Fibroblast of lung (primary cell): ENCODE measurements around the gene KRT7. TPM values are rescaled to one million over a fixed set of nuclear protein-coding genes. Genes with fewer than 3 reads are reported as not detected.

Experiments
- DNase-seq, 2 donors: peaks; one replicate each; pipeline versions ENCODE4 v3.0.0 to v3.0.0-alpha.2; 2010; ENCODE audit warnings: low read depth in 2 of 2
- H2AFZ ChIP-seq: 2 replicates; pipeline ENCODE4 v1.5.1; 2012; ENCODE audit warnings: low read length, control low read depth, inconsistent platforms
- H3K27ac ChIP-seq: 2 replicates; pipeline ENCODE4 v1.5.1; 2011; ENCODE audit warnings: low read length, control low read depth; ENCODE audit not compliant: insufficient read depth
- H3K27me3 ChIP-seq: 2 replicates; pipeline ENCODE4 v1.5.1; 2011; ENCODE audit warnings: mild to moderate bottlenecking, low read length; ENCODE audit not compliant: control insufficient read depth, insufficient read depth
- H3K36me3 ChIP-seq: 2 replicates; pipeline ENCODE4 v1.5.1; 2011; ENCODE audit warnings: low read length; ENCODE audit not compliant: control insufficient read depth, insufficient read depth
- H3K4me1 ChIP-seq: 2 replicates; pipeline ENCODE4 v1.5.1; 2011; ENCODE audit warnings: low read length; ENCODE audit not compliant: control insufficient read depth, insufficient read depth; ENCODE audit errors: extremely low read depth
- H3K4me2 ChIP-seq: 2 replicates; pipeline ENCODE4 v1.5.1; 2011; ENCODE audit warnings: low read length, control low read depth; ENCODE audit not compliant: insufficient read depth; ENCODE audit errors: extremely low read depth
- H3K4me3 ChIP-seq, 4 experiments: fragments of 200-600 bp in 1 of 4; sonication (generic) in 1 of 4; replicated peaks in 1 of 4; 2 replicates each; pipeline ENCODE4 v1.5.1; 2011 to 2016; ENCODE audit warnings: low read length in 4 of 4, low read depth in 3 of 4, mild to moderate bottlenecking in 3 of 4, control low read depth in 2 of 4, inconsistent platforms in 1 of 4, mixed read lengths in 1 of 4; ENCODE audit not compliant: insufficient read depth in 1 of 4; ENCODE audit errors: control extremely low read depth in 1 of 4
- H3K79me2 ChIP-seq: 2 replicates; pipeline ENCODE4 v1.5.1; 2012; ENCODE audit warnings: mild to moderate bottlenecking, low read length, inconsistent platforms; ENCODE audit not compliant: control insufficient read depth, insufficient read depth
- H3K9ac ChIP-seq: 2 replicates; pipeline ENCODE4 v1.5.1; 2011; ENCODE audit warnings: mild to moderate bottlenecking, low read length, control low read depth; ENCODE audit not compliant: insufficient read depth
- H3K9me3 ChIP-seq: 2 replicates; pipeline ENCODE4 v1.5.1; 2012; ENCODE audit warnings: low read depth, low read length; ENCODE audit not compliant: control insufficient read depth, insufficient read depth
- H4K20me1 ChIP-seq: 2 replicates; pipeline ENCODE4 v1.5.1; 2011; ENCODE audit warnings: low read length; ENCODE audit not compliant: control insufficient read depth, insufficient read depth; ENCODE audit errors: extremely low read depth
- EZH2 ChIP-seq: IDR thresholded peaks from 2 replicates; pipeline ENCODE4 v1.5.1; 2012; ENCODE audit warnings: low read length, control low read depth, mild to moderate bottlenecking; ENCODE audit errors: missing control alignments
- polyA minus RNA-seq: library from RNA; depleted of rRNA, polyadenylated mRNA; stranded (reverse); fragments of >200 nt; gene quantifications from 2 replicates; pipeline ENCODE4 v1.2.3, GENCODE V29; 2011; ENCODE audit warnings: low replicate concordance
- polyA plus RNA-seq, 2 donors: library from polyadenylated mRNA; depleted of rRNA in 1 of 2; stranded (reverse) in 1 of 2; unstranded in 1 of 2; fragments of >200 nt; gene quantifications; 2 replicates each; pipeline ENCODE4 v1.2.1, GENCODE V29; 2011 to 2012; ENCODE audit warnings: missing spikeins in 1 of 2
- total RNA-seq: library from RNA; depleted of rRNA; stranded (reverse); fragments of >200 nt; gene quantifications from 2 replicates; pipeline ENCODE4 v1.2.1, GENCODE V29; 2014
- TF ChIP-seq, protein P1 (sequence below), 2 donors: IDR thresholded peaks in 1 of 2; conservative IDR thresholded peaks in 1 of 2; 1 replicate in 1 of 2; 2 replicates in 1 of 2; pipeline ENCODE4 v1.5.1; 2011 to 2012; ENCODE audit warnings: low read length in 2 of 2, control low read depth in 1 of 2, inconsistent platforms in 1 of 2, low read depth in 1 of 2, mild to moderate bottlenecking in 1 of 2

Gene KRT7
- total RNA-seq, result 3.1 and 3.5 TPM in 2 replicates
- polyA plus RNA-seq, result 3.1 and 8.6 TPM in 2 replicates
- 2.6 and 11.8 TPM in 2 replicates for polyA plus RNA-seq (2012)
- polyA minus RNA-seq, result 25.5 and 29.2 TPM in 2 replicates

GRCh38 chr12:52232674-52233461 is at the start of gene KRT7:
Gene KRT7 (plus strand): TSS chr12:52233243. CDS start chr12:52233297, 54 bp downstream.
- H3K9me3 ChIP-seq, result no peaks in the 10 kb centered on the region
- no peak within 1 kb of the TSS for H3K27ac ChIP-seq
- no peak within 1 kb of the TSS for H3K4me3 ChIP-seq
- no peaks in the 10 kb centered on the region for H3K27me3 ChIP-seq
- peaks cover 29% of the 10 kb centered on the region for H3K4me1 ChIP-seq
- H3K36me3 ChIP-seq, result no peaks in the 10 kb centered on the region
- no peak for DNase-seq
- no peak within 1 kb of the TSS for H3K9ac ChIP-seq
- H2AFZ ChIP-seq, result peak within 1 kb of the TSS; percentile 3
- TF ChIP-seq EZH2, result peak; percentile 47
- TF ChIP-seq, protein P1, sequence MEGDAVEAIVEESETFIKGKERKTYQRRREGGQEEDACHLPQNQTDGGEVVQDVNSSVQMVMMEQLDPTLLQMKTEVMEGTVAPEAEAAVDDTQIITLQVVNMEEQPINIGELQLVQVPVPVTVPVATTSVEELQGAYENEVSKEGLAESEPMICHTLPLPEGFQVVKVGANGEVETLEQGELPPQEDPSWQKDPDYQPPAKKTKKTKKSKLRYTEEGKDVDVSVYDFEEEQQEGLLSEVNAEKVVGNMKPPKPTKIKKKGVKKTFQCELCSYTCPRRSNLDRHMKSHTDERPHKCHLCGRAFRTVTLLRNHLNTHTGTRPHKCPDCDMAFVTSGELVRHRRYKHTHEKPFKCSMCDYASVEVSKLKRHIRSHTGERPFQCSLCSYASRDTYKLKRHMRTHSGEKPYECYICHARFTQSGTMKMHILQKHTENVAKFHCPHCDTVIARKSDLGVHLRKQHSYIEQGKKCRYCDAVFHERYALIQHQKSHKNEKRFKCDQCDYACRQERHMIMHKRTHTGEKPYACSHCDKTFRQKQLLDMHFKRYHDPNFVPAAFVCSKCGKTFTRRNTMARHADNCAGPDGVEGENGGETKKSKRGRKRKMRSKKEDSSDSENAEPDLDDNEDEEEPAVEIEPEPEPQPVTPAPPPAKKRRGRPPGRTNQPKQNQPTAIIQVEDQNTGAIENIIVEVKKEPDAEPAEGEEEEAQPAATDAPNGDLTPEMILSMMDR (conservative IDR thresholded peaks at IDR 0.05 in 1 of 2, IDR thresholded peaks at IDR 0.05 in 1 of 2; ENCODE audit: low read depth in 1 of 2, low read length in 2 of 2), result no peak
- H3K4me2 ChIP-seq, result peak within 1 kb of the TSS; percentile 35
- no peaks in the 10 kb centered on the region for H4K20me1 ChIP-seq
- no peaks in the 10 kb centered on the region for H3K79me2 ChIP-seq

DNA sequence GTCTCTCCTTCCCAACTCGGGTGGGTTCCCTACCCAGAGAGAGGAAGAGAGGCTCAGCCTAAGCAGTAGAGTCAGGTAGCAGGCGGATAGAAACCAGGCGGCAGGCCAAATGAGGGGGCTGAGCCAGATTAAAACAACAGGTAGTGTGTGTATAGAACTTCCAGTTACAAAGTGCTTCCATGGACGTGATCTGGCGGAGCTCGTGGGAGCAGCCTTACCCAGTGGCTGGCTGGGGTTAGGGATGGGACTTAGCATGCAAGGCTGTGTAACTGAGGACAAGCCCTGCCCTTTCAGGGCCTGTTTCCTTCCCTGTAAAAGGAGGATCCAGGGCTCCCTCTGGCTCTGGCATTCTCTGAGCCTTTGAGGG is 49.5 kb upstream of the KRT7 start:
- H3K36me3 ChIP-seq, result peaks cover 1% of the 10 kb centered on the region
- no peak overlapping the region for H3K4me2 ChIP-seq
- no peaks in the 10 kb centered on the region for H4K20me1 ChIP-seq
- H3K4me3 ChIP-seq, result no peak overlapping the region
- H3K79me2 ChIP-seq, result no peaks in the 10 kb centered on the region
- H3K27me3 ChIP-seq, result no peaks in the 10 kb centered on the region
- H3K9me3 ChIP-seq, result no peaks in the 10 kb centered on the region
- no peak overlapping the region for H2AFZ ChIP-seq
- no peak for TF ChIP-seq EZH2
- TF ChIP-seq, protein P1 (conservative IDR thresholded peaks at IDR 0.05 in 1 of 2, IDR thresholded peaks at IDR 0.05 in 1 of 2; ENCODE audit: low read depth in 1 of 2, low read length in 2 of 2), result no peak
- H3K9ac ChIP-seq, result no peak overlapping the region
- no peak overlapping the region for H3K27ac ChIP-seq
- peak in 1 of 2 donors; percentile 45 for DNase-seq
- H3K4me1 ChIP-seq, result peaks cover 56% of the 10 kb centered on the region

DNA sequence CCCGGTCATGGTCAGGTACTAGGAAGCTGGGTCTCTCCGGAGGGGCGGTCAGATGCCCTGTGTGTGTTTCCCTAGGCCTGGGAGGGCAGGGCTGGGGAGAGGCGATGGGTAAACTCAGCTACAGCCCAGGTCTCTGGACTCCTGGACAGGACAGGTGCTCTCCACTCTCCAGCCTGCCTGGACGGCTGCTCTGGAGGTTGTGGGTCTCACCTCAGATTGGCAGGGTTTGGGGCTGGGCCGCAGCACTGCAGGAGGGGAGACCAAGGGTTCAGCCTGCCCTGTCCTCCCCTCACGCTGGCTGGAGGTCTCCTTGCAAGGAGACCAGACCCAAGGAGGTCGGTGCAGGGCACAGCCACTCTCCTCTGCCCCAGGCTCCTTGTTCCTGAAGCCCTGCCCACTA is 49.1 kb upstream of the KRT7 start:
- Histone ChIP-seq H3K4me3 (no peak overlapping the region), H3K4me2 (no peak overlapping the region), H3K36me3 (peaks cover 1% of the 10 kb centered on the region), H3K79me2 (no peaks in the 10 kb centered on the region), H2AFZ (no peak overlapping the region), H3K9ac (no peak overlapping the region), H3K27me3 (no peaks in the 10 kb centered on the region), H4K20me1 (no peaks in the 10 kb centered on the region), H3K9me3 (no peaks in the 10 kb centered on the region), H3K27ac (no peak overlapping the region), H3K4me1 (peaks cover 59% of the 10 kb centered on the region)
- no peak for DNase-seq
- no peak for TF ChIP-seq EZH2
- TF ChIP-seq, protein P1 (conservative IDR thresholded peaks at IDR 0.05 in 1 of 2, IDR thresholded peaks at IDR 0.05 in 1 of 2; ENCODE audit: low read depth in 1 of 2, low read length in 2 of 2), result no peak
